Measurements from ENCODE around the gene RGL2.

DNA sequence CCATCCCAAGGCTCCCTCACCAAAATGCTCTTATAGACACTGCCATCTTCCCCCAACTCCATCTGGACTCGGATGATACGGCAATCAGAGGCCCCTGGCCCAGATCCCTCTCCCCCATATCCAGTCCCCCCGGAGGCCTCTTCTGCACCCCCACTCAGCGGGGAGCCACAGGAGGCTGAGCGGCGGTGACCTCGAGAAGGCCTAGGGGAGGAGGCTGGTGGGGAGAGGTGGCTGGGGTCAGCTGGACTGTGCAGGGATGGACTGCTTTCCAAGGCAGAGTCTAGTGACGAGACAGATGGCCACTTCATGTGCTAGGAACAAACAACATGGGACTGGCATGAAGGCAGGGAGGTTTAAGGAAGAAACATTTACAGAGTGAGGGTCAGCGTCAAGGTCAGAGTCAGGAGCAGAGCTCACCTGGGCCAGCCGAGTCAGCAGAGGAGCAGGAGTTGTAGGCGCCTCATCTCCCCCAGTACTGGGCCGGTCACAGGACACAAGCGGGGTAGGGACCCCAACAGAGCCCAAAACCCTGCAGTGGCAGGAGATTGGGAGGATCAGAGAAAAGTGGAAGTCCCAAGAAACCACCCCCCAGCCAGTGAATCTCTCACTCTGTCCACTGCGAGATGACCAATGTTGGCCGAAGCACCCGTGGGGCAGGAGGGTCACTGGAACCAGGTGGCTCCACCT is 5.6 kb downstream of the RGL2 start:
- TF ChIP-seq, protein P1, sequence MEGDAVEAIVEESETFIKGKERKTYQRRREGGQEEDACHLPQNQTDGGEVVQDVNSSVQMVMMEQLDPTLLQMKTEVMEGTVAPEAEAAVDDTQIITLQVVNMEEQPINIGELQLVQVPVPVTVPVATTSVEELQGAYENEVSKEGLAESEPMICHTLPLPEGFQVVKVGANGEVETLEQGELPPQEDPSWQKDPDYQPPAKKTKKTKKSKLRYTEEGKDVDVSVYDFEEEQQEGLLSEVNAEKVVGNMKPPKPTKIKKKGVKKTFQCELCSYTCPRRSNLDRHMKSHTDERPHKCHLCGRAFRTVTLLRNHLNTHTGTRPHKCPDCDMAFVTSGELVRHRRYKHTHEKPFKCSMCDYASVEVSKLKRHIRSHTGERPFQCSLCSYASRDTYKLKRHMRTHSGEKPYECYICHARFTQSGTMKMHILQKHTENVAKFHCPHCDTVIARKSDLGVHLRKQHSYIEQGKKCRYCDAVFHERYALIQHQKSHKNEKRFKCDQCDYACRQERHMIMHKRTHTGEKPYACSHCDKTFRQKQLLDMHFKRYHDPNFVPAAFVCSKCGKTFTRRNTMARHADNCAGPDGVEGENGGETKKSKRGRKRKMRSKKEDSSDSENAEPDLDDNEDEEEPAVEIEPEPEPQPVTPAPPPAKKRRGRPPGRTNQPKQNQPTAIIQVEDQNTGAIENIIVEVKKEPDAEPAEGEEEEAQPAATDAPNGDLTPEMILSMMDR (IDR thresholded peaks at IDR 0.05) = no peak
- TF ChIP-seq POLR2A (IDR thresholded peaks at IDR 0.05) (no peak), POLR2AphosphoS5 (IDR thresholded peaks at IDR 0.05) (no peak)
